ENCODE results near the gene PYGL. TPM values are rescaled to one million over a fixed set of nuclear protein-coding genes. Genes with fewer than 3 reads are reported as not detected.

PYGL gene
- total and polyA plus RNA-seq, 2 donors (not counting 3 experiments of a cell fraction or from before 2014, with no cell fraction given), result 15.1 to 45.7 TPM

- no peaks in the 10 kb centered on the region for H3K79me2 ChIP-seq (ENCODE audit: control insufficient read depth, insufficient read depth, low read length)
- H3K9me1 ChIP-seq (replicated peaks; ENCODE audit: control insufficient read depth, extremely low read depth, insufficient read depth, low read length), result no peaks in the 10 kb centered on the region
- no peaks in the 10 kb centered on the region for H4K20me1 ChIP-seq (replicated peaks; ENCODE audit: control insufficient read depth, extremely low read depth, insufficient read depth, low read length)
- no peaks in the 10 kb centered on the region for H3K36me3 ChIP-seq (ENCODE audit: control insufficient read depth in 2 of 2, extremely low read depth in 1 of 2, insufficient read depth in 2 of 2, low read length in 2 of 2)
- DNase-seq (ENCODE audit: low read depth, low spot score) (no peak), FAIRE-seq (no peak)
- ChIA-PET POLR2A (no interaction called here), CTCF (interaction anchor here (1.4 kb wide), 1 partner anchor 15 kb away, joined by 4 read pairs; no protein-coding TSS in a partner anchor)
- peaks cover 18 to 19% of the 10 kb centered on the region in 2 experiments for H3K27me3 ChIP-seq (ENCODE audit: control insufficient read depth in 2 of 2, insufficient read depth in 2 of 2, low read length in 2 of 2)
- H3K4me3 ChIP-seq (replicated peaks in 1 of 3; ENCODE audit: insufficient read depth in 1 of 3, low read depth in 1 of 3, low read length in 3 of 3), result no peak overlapping the region
- no peak for TF ChIP-seq CTCF (IDR thresholded peaks at IDR 0.05; ENCODE audit: extremely low read depth in 1 of 2, insufficient read depth in 1 of 2, low read depth in 1 of 2, low read length in 2 of 2)
- TF ChIP-seq MAX (IDR thresholded peaks at IDR 0.05; ENCODE audit: insufficient read depth, insufficient read length), result no peak
- no peak for TF ChIP-seq GATA2 (IDR thresholded peaks at IDR 0.05; ENCODE audit: insufficient read depth, insufficient read length, low read depth, low read length)
- BruUV-seq (replicated peaks), result no TSS peak
- intact Hi-C loops (cut with micrococcal nuclease) (no loop called here), dilution Hi-C loops (cut with MboI; ENCODE audit: extremely low pct_ligation_motif_present, low sequenced_read_pairs) (no loop called here)
- no peak overlapping the region for H3K4me2 ChIP-seq (ENCODE audit: insufficient read depth, low read length)
- no peak overlapping the region for H2AFZ ChIP-seq (ENCODE audit: low read depth, low read length)
- no peaks in the 10 kb centered on the region for H3K4me1 ChIP-seq (ENCODE audit: control insufficient read depth, extremely low read depth, insufficient read depth, low read length)
- no peak overlapping the region for H3K27ac ChIP-seq (ENCODE audit: insufficient read depth, low read depth, low read length)
- H3K9ac ChIP-seq (replicated peaks; ENCODE audit: extremely low read depth, insufficient read depth, low read length), result no peak overlapping the region
- H3K9me3 ChIP-seq (replicated peaks; ENCODE audit: control insufficient read depth, insufficient read depth, low read length), result no peaks in the 10 kb centered on the region
These were observed 35.9 kb upstream of the PYGL start for GRCh38 chr14:50979941-50980850.

DNA sequence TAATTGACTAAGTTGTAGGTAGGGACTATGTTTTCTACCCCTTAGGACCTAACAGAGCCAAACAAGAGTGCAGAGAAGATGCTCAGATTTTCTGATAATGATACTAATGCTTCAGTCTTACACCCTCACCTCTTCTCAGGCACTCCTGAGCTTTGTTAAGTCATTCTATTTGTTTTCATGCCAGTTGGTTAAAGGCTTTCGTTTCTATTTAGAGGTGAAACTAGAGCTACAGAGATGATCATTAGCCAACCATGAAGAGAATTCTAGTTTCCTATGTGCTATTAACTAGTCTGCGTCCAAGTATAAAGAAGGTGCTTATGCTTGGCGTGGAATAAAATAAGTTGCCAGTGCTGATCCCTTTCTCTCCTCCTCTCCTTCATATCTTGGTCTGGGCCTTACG, 34.6 kb upstream of the PYGL start:
- Histone ChIP-seq H3K4me3 (replicated peaks in 1 of 3; ENCODE audit: insufficient read depth in 1 of 3, low read depth in 1 of 3, low read length in 3 of 3) (no peak overlapping the region), H3K4me1 (ENCODE audit: control insufficient read depth, extremely low read depth, insufficient read depth, low read length) (no peaks in the 10 kb centered on the region), H4K20me1 (replicated peaks; ENCODE audit: control insufficient read depth, extremely low read depth, insufficient read depth, low read length) (no peaks in the 10 kb centered on the region), H3K9ac (replicated peaks; ENCODE audit: extremely low read depth, insufficient read depth, low read length) (no peak overlapping the region), H3K27me3 (ENCODE audit: control insufficient read depth in 2 of 2, insufficient read depth in 2 of 2, low read length in 2 of 2) (peaks cover 9 to 17% of the 10 kb centered on the region in 2 experiments), H3K79me2 (ENCODE audit: control insufficient read depth, insufficient read depth, low read length) (no peaks in the 10 kb centered on the region), H3K27ac (ENCODE audit: insufficient read depth, low read depth, low read length) (no peak overlapping the region), H3K9me1 (replicated peaks; ENCODE audit: control insufficient read depth, extremely low read depth, insufficient read depth, low read length) (no peaks in the 10 kb centered on the region), H3K36me3 (ENCODE audit: control insufficient read depth in 2 of 2, extremely low read depth in 1 of 2, insufficient read depth in 2 of 2, low read length in 2 of 2) (no peaks in the 10 kb centered on the region), H2AFZ (ENCODE audit: low read depth, low read length) (no peak overlapping the region), H3K4me2 (ENCODE audit: insufficient read depth, low read length) (no peak overlapping the region), H3K9me3 (replicated peaks; ENCODE audit: control insufficient read depth, insufficient read depth, low read length) (no peaks in the 10 kb centered on the region)
- intact Hi-C loops (cut with micrococcal nuclease) (no loop called here), dilution Hi-C loops (cut with MboI; ENCODE audit: extremely low pct_ligation_motif_present, low sequenced_read_pairs) (no loop called here)
- DNase-seq (ENCODE audit: low read depth, low spot score) (no peak), FAIRE-seq (no peak)
- TF ChIP-seq CTCF (IDR thresholded peaks at IDR 0.05; ENCODE audit: extremely low read depth in 1 of 2, insufficient read depth in 1 of 2, low read depth in 1 of 2, low read length in 2 of 2), result no peak
- no peak for TF ChIP-seq GATA2 (IDR thresholded peaks at IDR 0.05; ENCODE audit: insufficient read depth, insufficient read length, low read depth, low read length)
- no peak for TF ChIP-seq EZH2 (IDR thresholded peaks at IDR 0.05; ENCODE audit: borderline replicate concordance, low read depth, low read length, severe bottlenecking)
- no peak for TF ChIP-seq MAX (IDR thresholded peaks at IDR 0.05; ENCODE audit: insufficient read depth, insufficient read length)
- TF ChIP-seq POLR2A (IDR thresholded peaks at IDR 0.05; ENCODE audit: low read depth, low read length), result no peak
- no peak for TF ChIP-seq POLR2AphosphoS5 (IDR thresholded peaks at IDR 0.05; ENCODE audit: insufficient read depth, low read depth, low read length)
- TF ChIP-seq JUN (IDR thresholded peaks at IDR 0.05; ENCODE audit: borderline replicate concordance, insufficient read depth, insufficient read length, low read depth), result no peak
- TF ChIP-seq FOS (IDR thresholded peaks at IDR 0.05; ENCODE audit: borderline replicate concordance, insufficient read depth, low read length), result no peak
- TF ChIP-seq MYC (IDR thresholded peaks at IDR 0.05; ENCODE audit: low read depth, low read length), result no peak
- POLR2A ChIA-PET, result no interaction called here
- CTCF ChIA-PET, result no interaction called here
- no TSS peak for BruUV-seq (replicated peaks)
